ENCODE results near the gene DNAAF5. TPM values are rescaled to one million over a fixed set of nuclear protein-coding genes. Genes with fewer than 3 reads are reported as not detected.

The DNAAF5 gene
- total and polyA plus RNA-seq, 2 of the 4 experiments (the other 2 are of a cell fraction), result 12.4 to 32.6 TPM

DNA sequence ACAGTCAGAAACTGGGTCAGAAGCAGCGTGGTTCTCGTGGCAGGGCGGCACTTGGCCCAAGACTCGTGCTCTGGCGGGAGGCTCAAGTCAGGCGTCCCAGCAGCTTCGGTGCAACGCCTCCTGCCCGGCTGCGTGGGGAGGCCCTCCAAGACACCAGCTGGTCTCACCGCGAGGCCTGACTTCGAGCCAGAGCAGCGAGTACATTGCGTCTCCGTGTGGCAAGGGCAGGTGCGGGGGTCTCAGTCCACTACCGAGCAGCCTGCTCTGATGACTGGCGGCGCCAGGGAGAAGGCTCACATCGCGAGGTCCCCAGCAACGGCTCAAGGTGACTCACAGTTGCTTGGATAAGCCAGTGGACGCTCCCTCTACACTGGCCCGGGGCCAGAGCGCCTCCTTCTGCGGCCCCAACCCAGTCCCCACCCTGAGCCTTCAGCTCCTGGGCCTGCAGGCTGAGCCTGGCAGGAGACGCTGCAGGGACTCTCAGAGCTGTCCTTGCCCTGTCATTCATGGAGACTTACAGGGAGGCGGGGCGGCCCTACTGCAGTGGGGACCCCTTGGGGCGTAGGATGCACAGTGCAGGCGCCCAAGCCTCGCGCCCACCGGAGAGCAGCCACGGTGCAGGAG lies 42.5 kb downstream of the DNAAF5 start:
- Histone ChIP-seq H2BK5ac (ENCODE audit: low read depth, low read length, poor library complexity, severe bottlenecking) (no peak overlapping the region), H4K8ac (ENCODE audit: low read depth in 2 of 2, low read length in 2 of 2) (no peak overlapping the region), H3K14ac (replicated peaks; ENCODE audit: low read depth, low read length) (no peak overlapping the region), H4K5ac (ENCODE audit: low read depth, low read length) (no peak overlapping the region), H3K56ac (ENCODE audit: extremely low read depth, insufficient read depth, low read length) (no peak overlapping the region), H3K9me1 (ENCODE audit: insufficient read depth, low read length) (no peaks in the 10 kb centered on the region), H3K18ac (ENCODE audit: low read depth, low read length) (no peak overlapping the region), H3K9me3 (ENCODE audit: control insufficient read depth, insufficient read depth, low read length) (no peaks in the 10 kb centered on the region), H3K4me1 (ENCODE audit: control insufficient read depth, insufficient read depth, low read length) (no peaks in the 10 kb centered on the region; the same call in 1 of the 2 replicates), H3K36me3 (ENCODE audit: control insufficient read depth, insufficient read depth, low read length) (peaks cover 26% of the 10 kb centered on the region), H2AFZ (replicated peaks; ENCODE audit: low read length, poor library complexity) (no peak overlapping the region), H3K79me1 (ENCODE audit: low read depth in 1 of 2, low read length in 2 of 2) (no peaks in the 10 kb centered on the region), H3K9ac (ENCODE audit: low read depth, low read length) (no peak overlapping the region), H2AK5ac (ENCODE audit: low read depth, low read length) (no peak overlapping the region), H3K4me3 (ENCODE audit: insufficient read depth, low read depth, low read length) (no peak overlapping the region), H3K4ac (ENCODE audit: low read depth, low read length) (no peak overlapping the region), H4K91ac (ENCODE audit: insufficient read depth, low read depth, low read length) (no peak overlapping the region), H2BK15ac (ENCODE audit: low read depth, low read length) (no peak overlapping the region), H3K23ac (ENCODE audit: low read depth, low read length) (no peak overlapping the region), H4K20me1 (ENCODE audit: insufficient read depth, low read length) (no peaks in the 10 kb centered on the region), H2BK20ac (ENCODE audit: low read depth, low read length) (no peak overlapping the region), H2BK120ac (ENCODE audit: low read depth, low read length) (no peak overlapping the region), H3K27ac (ENCODE audit: insufficient read depth, low read length) (no peak overlapping the region), H2AK9ac (replicated peaks; ENCODE audit: low read depth, low read length, poor library complexity) (no peak overlapping the region), H3K4me2 (ENCODE audit: low read depth, low read length) (no peak overlapping the region), H3K27me3 (ENCODE audit: control insufficient read depth, insufficient read depth, low read length) (no peaks in the 10 kb centered on the region)
- TF ChIP-seq MAZ (IDR thresholded peaks at IDR 0.05; ENCODE audit: borderline replicate concordance, low read depth, low read length), result no peak
- TF ChIP-seq MXI1 (IDR thresholded peaks at IDR 0.05; ENCODE audit: borderline replicate concordance, low read depth, low read length), result no peak
- TF ChIP-seq RFX5 (IDR thresholded peaks at IDR 0.05; ENCODE audit: low read depth, low read length), result no peak
- TF ChIP-seq, protein P1, sequence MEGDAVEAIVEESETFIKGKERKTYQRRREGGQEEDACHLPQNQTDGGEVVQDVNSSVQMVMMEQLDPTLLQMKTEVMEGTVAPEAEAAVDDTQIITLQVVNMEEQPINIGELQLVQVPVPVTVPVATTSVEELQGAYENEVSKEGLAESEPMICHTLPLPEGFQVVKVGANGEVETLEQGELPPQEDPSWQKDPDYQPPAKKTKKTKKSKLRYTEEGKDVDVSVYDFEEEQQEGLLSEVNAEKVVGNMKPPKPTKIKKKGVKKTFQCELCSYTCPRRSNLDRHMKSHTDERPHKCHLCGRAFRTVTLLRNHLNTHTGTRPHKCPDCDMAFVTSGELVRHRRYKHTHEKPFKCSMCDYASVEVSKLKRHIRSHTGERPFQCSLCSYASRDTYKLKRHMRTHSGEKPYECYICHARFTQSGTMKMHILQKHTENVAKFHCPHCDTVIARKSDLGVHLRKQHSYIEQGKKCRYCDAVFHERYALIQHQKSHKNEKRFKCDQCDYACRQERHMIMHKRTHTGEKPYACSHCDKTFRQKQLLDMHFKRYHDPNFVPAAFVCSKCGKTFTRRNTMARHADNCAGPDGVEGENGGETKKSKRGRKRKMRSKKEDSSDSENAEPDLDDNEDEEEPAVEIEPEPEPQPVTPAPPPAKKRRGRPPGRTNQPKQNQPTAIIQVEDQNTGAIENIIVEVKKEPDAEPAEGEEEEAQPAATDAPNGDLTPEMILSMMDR (conservative IDR thresholded peaks at IDR 0.05; ENCODE audit: low read depth, low read length), result no peak
- TF ChIP-seq POLR2A (IDR thresholded peaks at IDR 0.05; ENCODE audit: low read depth, low read length), result no peak
- TF ChIP-seq FOS (IDR thresholded peaks at IDR 0.05; ENCODE audit: low read depth, low read length), result no peak
- no peak for TF ChIP-seq RCOR1 (IDR thresholded peaks at IDR 0.05; ENCODE audit: insufficient replicate concordance, low read length)
- TF ChIP-seq, protein P2, sequence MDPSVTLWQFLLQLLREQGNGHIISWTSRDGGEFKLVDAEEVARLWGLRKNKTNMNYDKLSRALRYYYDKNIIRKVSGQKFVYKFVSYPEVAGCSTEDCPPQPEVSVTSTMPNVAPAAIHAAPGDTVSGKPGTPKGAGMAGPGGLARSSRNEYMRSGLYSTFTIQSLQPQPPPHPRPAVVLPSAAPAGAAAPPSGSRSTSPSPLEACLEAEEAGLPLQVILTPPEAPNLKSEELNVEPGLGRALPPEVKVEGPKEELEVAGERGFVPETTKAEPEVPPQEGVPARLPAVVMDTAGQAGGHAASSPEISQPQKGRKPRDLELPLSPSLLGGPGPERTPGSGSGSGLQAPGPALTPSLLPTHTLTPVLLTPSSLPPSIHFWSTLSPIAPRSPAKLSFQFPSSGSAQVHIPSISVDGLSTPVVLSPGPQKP (IDR thresholded peaks at IDR 0.05; ENCODE audit: borderline replicate concordance, low read depth, low read length), result no peak
- TF ChIP-seq, protein P3, sequence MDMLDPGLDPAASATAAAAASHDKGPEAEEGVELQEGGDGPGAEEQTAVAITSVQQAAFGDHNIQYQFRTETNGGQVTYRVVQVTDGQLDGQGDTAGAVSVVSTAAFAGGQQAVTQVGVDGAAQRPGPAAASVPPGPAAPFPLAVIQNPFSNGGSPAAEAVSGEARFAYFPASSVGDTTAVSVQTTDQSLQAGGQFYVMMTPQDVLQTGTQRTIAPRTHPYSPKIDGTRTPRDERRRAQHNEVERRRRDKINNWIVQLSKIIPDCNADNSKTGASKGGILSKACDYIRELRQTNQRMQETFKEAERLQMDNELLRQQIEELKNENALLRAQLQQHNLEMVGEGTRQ (IDR thresholded peaks at IDR 0.05; ENCODE audit: low read depth, low read length), result no peak
- no peak for TF ChIP-seq SMC3 (IDR thresholded peaks at IDR 0.05; ENCODE audit: low read depth, low read length)
- POLR2A ChIA-PET (ENCODE audit: unreplicated experiment), result no interaction called here
- DNase-seq, result no peak
- intact Hi-C loops (cut with micrococcal nuclease) (no loop called here), dilution Hi-C loops (cut with HindIII; ENCODE audit: low sequenced_read_pairs, unreplicated experiment) (no loop called here), in situ Hi-C loops (cut with MboI; ENCODE audit: low sequenced_read_pairs) (no loop called here)
- ATAC-seq (ENCODE audit: low read depth), result no peak; the same call in 1 of the 2 replicates
- WGBS, 2 experiments (ENCODE audit: extremely low coverage in 2 of 2, insufficient read length in 1 of 2), result 73% methylated on average over 27 of the region's 36 CpGs; no CpG with 5 or more reads in 1 of the 2 experiments
- CTCF ChIA-PET, result interaction anchor here (0.6 kb wide), 1 partner anchor 228 kb away, joined by 3 read pairs; no protein-coding TSS in a partner anchor
- no TSS peak for BruUV-seq (replicated peaks)
